H1 (cell line): Measurements from ENCODE around the gene FCHO1. TPM values are rescaled to one million over a fixed set of nuclear protein-coding genes. Genes with fewer than 3 reads are reported as not detected.

ENCODE experiments used
- CTCF ChIA-PET: fragments of 300-600 bp; sonication (Branson Sonifier 250); formaldehyde crosslinking; loops from one replicate; lab custom pipeline; 2021; ENCODE audit not compliant: partially characterized antibody; lab: Charles Lee
- POLR2A ChIA-PET: fragments of 300-600 bp; sonication (Branson Sonifier 250); formaldehyde crosslinking; loops from one replicate; lab custom pipeline; 2021; ENCODE audit warnings: inconsistent platforms; ENCODE audit not compliant: partially characterized antibody; lab: Charles Lee
- DNase-seq, 2 experiments: peaks; one replicate each; pipeline versions ENCODE4 v3.0.0 to v3.0.0-alpha.2; 2010 to 2022; ENCODE audit warnings: low spot score in 2 of 2, low read depth in 1 of 2, mixed read lengths in 1 of 2
- FAIRE-seq: peaks from 2 replicates; lab custom pipeline; 2011; peaks lifted over from hg19 to GRCh38; lab: Jason Lieb, UNC
- H2AFZ ChIP-seq: 2 replicates; pipeline ENCODE4 v1.8.1; 2012; ENCODE audit warnings: low read length, inconsistent platforms
- H2AK5ac ChIP-seq: 2 replicates; pipeline ENCODE4 v1.6.1; 2013; ENCODE audit warnings: low read depth, low read length
- H2BK120ac ChIP-seq: replicated peaks from 2 replicates; pipeline ENCODE3; 2013; ENCODE audit warnings: low read depth, low read length, inconsistent platforms
- H2BK12ac ChIP-seq: 2 replicates; pipeline ENCODE4 v1.6.1; 2013; ENCODE audit warnings: low read depth, low read length
- H2BK15ac ChIP-seq: 2 replicates; pipeline ENCODE4 v1.6.1; 2013; ENCODE audit warnings: low read length
- H2BK20ac ChIP-seq: 2 replicates; pipeline ENCODE4 v1.6.1; 2013; ENCODE audit warnings: low read length
- H2BK5ac ChIP-seq: 2 replicates; pipeline ENCODE4 v1.6.1; 2013; ENCODE audit warnings: low read depth, low read length
- H3K14ac ChIP-seq: 2 replicates; pipeline ENCODE4 v1.6.1; 2013; ENCODE audit warnings: inconsistent platforms; ENCODE audit not compliant: insufficient read length
- H3K18ac ChIP-seq: 2 replicates; pipeline ENCODE4 v1.6.1; 2013; ENCODE audit warnings: low read length; ENCODE audit errors: extremely low read depth
- H3K23ac ChIP-seq: 2 replicates; pipeline ENCODE4 v1.6.1; 2013; ENCODE audit warnings: inconsistent platforms; ENCODE audit not compliant: insufficient read length
- H3K23me2 ChIP-seq: 2 replicates; pipeline ENCODE4 v1.6.1; 2013; ENCODE audit warnings: low read depth, low read length
- H3K27ac ChIP-seq: 2 replicates; pipeline ENCODE4 v1.6.1; 2011; ENCODE audit warnings: low read depth, low read length, inconsistent platforms
- H3K27me3 ChIP-seq, 4 experiments: replicated peaks in 1 of 4; 1 replicate in 1 of 4; 2 replicates in 3 of 4; pipeline versions ENCODE4 v1.6.1 to v1.8.1; 2011 to 2013; ENCODE audit warnings: low read length in 3 of 4, mild to moderate bottlenecking in 3 of 4, inconsistent platforms in 2 of 4, mixed read lengths in 2 of 4, moderate library complexity in 1 of 4; ENCODE audit not compliant: control insufficient read depth in 3 of 4, insufficient read depth in 3 of 4; ENCODE audit errors: extremely low read depth in 1 of 4
- H3K36me3 ChIP-seq, 4 experiments: 2 replicates each; pipeline versions ENCODE4 v1.6.1 to v1.8.1; 2011 to 2013; ENCODE audit warnings: mild to moderate bottlenecking in 4 of 4, low read length in 3 of 4, moderate library complexity in 2 of 4, control low read depth in 1 of 4, inconsistent platforms in 1 of 4; ENCODE audit not compliant: insufficient read depth in 4 of 4, control insufficient read depth in 2 of 4
- H3K4ac ChIP-seq: replicated peaks from 2 replicates; pipeline ENCODE3; 2013; ENCODE audit warnings: low read length, low read depth, mixed read lengths, inconsistent platforms; ENCODE audit not compliant: insufficient read length
- H3K4me1 ChIP-seq, 4 experiments: replicated peaks in 1 of 4; 1 replicate in 1 of 4; 2 replicates in 3 of 4; pipeline versions ENCODE4 v1.6.1 to v1.8.1; 2011 to 2013; ENCODE audit warnings: low read length in 3 of 4, inconsistent platforms in 2 of 4, mixed read lengths in 1 of 4; ENCODE audit not compliant: insufficient read depth in 4 of 4, control insufficient read depth in 3 of 4
- H3K4me2 ChIP-seq, 2 experiments: 2 replicates each; pipeline versions ENCODE4 v1.6.1 to v1.8.1; 2011 to 2013; ENCODE audit warnings: low read depth in 2 of 2, low read length in 2 of 2, control low read depth in 1 of 2, inconsistent platforms in 1 of 2, mild to moderate bottlenecking in 1 of 2; ENCODE audit not compliant: insufficient read depth in 1 of 2
- H3K4me3 ChIP-seq, 4 experiments: fragments of 200-600, 300-600 bp in 1 of 4; sonication (generic), shearing (Covaris generic), sonication (Bioruptor Twin) in 1 of 4; 2 replicates each; pipeline versions ENCODE4 v1.5.1 to v1.8.1; 2011 to 2016; ENCODE audit warnings: low read length in 4 of 4, low read depth in 3 of 4, control low read depth in 2 of 4, inconsistent platforms in 2 of 4, mild to moderate bottlenecking in 2 of 4, mixed read lengths in 1 of 4, moderate library complexity in 1 of 4; ENCODE audit not compliant: insufficient read depth in 2 of 4; ENCODE audit errors: extremely low read depth in 1 of 4
- H3K56ac ChIP-seq: replicated peaks from 2 replicates; pipeline ENCODE3; 2013; ENCODE audit warnings: low read depth, mild to moderate bottlenecking, mixed read lengths, low read length, inconsistent platforms; ENCODE audit not compliant: insufficient read length
- H3K79me1 ChIP-seq: 2 replicates; pipeline ENCODE4 v1.6.1; 2013; ENCODE audit warnings: low read depth, low read length, control low read depth
- H3K79me2 ChIP-seq, 2 experiments: 2 replicates each; pipeline versions ENCODE4 v1.6.1 to v1.8.1; 2012 to 2013; ENCODE audit warnings: low read length in 2 of 2, mild to moderate bottlenecking in 2 of 2, inconsistent platforms in 1 of 2; ENCODE audit not compliant: insufficient read depth in 2 of 2, control insufficient read depth in 1 of 2
- H3K9ac ChIP-seq, 4 experiments: replicated peaks in 1 of 4; 1 replicate in 1 of 4; 2 replicates in 3 of 4; pipeline versions ENCODE4 v1.6.1 to v1.8.1; 2011 to 2013; ENCODE audit warnings: low read depth in 3 of 4, low read length in 3 of 4, control low read depth in 2 of 4, mild to moderate bottlenecking in 2 of 4, moderate library complexity in 2 of 4, inconsistent platforms in 1 of 4; ENCODE audit errors: extremely low read depth in 1 of 4
- H3K9me3 ChIP-seq, 2 experiments: 2 replicates each; pipeline versions ENCODE4 v1.6.1 to v1.8.1; 2012 to 2013; ENCODE audit warnings: mild to moderate bottlenecking in 2 of 2, moderate library complexity in 2 of 2, control low read depth in 1 of 2, inconsistent platforms in 1 of 2, low read depth in 1 of 2, low read length in 1 of 2, mixed read lengths in 1 of 2; ENCODE audit not compliant: insufficient read depth in 2 of 2
- H4K20me1 ChIP-seq, 2 experiments: replicated peaks in 1 of 2; 2 replicates each; pipeline versions ENCODE3 to v1.8.1; 2011 to 2013; ENCODE audit warnings: inconsistent platforms in 2 of 2, low read length in 2 of 2, mild to moderate bottlenecking in 1 of 2; ENCODE audit not compliant: insufficient read depth in 2 of 2, control insufficient read depth in 1 of 2
- H4K5ac ChIP-seq: 2 replicates; pipeline ENCODE4 v1.6.1; 2013; ENCODE audit warnings: low read length, low read depth, mixed read lengths, inconsistent platforms; ENCODE audit not compliant: insufficient read length
- H4K8ac ChIP-seq: 2 replicates; pipeline ENCODE4 v1.8.0; 2013; ENCODE audit warnings: mild to moderate bottlenecking, moderate library complexity, low read length, inconsistent platforms; ENCODE audit not compliant: insufficient read depth; ENCODE audit errors: extremely low read depth
- H4K91ac ChIP-seq: replicated peaks from 2 replicates; pipeline ENCODE3; 2013; ENCODE audit warnings: low read length, mixed read lengths, inconsistent platforms; ENCODE audit not compliant: insufficient read length
- BCL11A ChIP-seq, 2 experiments: IDR thresholded peaks; one replicate each; pipeline ENCODE4 v1.6.1; 2011; ENCODE audit warnings: low read depth in 2 of 2, low read length in 2 of 2, mild to moderate bottlenecking in 2 of 2
- EGR1 ChIP-seq: IDR thresholded peaks from 2 replicates; pipeline ENCODE4 v1.6.1; 2011; ENCODE audit warnings: low read depth, low read length, borderline replicate concordance
- HDAC6 ChIP-seq: IDR thresholded peaks from one replicate; pipeline ENCODE4 v1.7.1; 2012; ENCODE audit warnings: low read depth, mild to moderate bottlenecking, inconsistent platforms, low read length, moderate library complexity
- JUND ChIP-seq: IDR thresholded peaks from 2 replicates; pipeline ENCODE4 v1.6.1; 2011; ENCODE audit warnings: mild to moderate bottlenecking, improper control_type of control experiment, low read length
- KDM4A ChIP-seq: IDR thresholded peaks from one replicate; pipeline ENCODE4 v1.7.1; 2012; ENCODE audit warnings: low read depth, mild to moderate bottlenecking, moderate library complexity, low read length, inconsistent platforms; ENCODE audit not compliant: severe bottlenecking
- KDM5A ChIP-seq: fragments of 200-600 bp; IDR thresholded peaks from 2 replicates; pipeline ENCODE4 v1.7.1; 2012; ENCODE audit warnings: mild to moderate bottlenecking, low read length, inconsistent platforms, mixed read lengths
- NRF1 ChIP-seq: IDR thresholded peaks from 2 replicates; pipeline ENCODE4 v1.6.1; 2011; ENCODE audit warnings: mild to moderate bottlenecking, low read depth, low read length, improper control_type of control experiment
- RBBP5 ChIP-seq: IDR thresholded peaks from 2 replicates; pipeline ENCODE4 v1.7.1; 2012; ENCODE audit warnings: low read depth, mild to moderate bottlenecking, inconsistent platforms, low read length, moderate library complexity, borderline replicate concordance
- SIN3A ChIP-seq, 2 experiments: IDR thresholded peaks in 1 of 2; conservative IDR thresholded peaks in 1 of 2; 2 replicates each; pipeline ENCODE4 v1.6.1; 2011 to 2012; ENCODE audit warnings: low read length in 2 of 2, improper control_type of control experiment in 1 of 2, low read depth in 1 of 2, mild to moderate bottlenecking in 1 of 2
- SP1 ChIP-seq: IDR thresholded peaks from 2 replicates; pipeline ENCODE4 v1.6.1; 2011; ENCODE audit warnings: low read depth, low read length
- SP4 ChIP-seq: IDR thresholded peaks from 2 replicates; pipeline ENCODE4 v1.6.1; 2012; ENCODE audit warnings: low read length, inconsistent platforms
- WGBS, 2 experiments: shearing (Covaris generic) in 1 of 2; methylation state at CpG; one replicate each; pipeline versions ENCODE4 v1.1.6 to v1.1.7; 2013 to 2015; ENCODE audit warnings: low lambda C conversion rate in 2 of 2, mixed read lengths in 2 of 2, inconsistent platforms in 1 of 2, low coverage in 1 of 2, missing lambda C conversion rate in 1 of 2; ENCODE audit not compliant: insufficient replicate concordance in 2 of 2, insufficient coverage in 1 of 2, insufficient read length in 1 of 2; ENCODE audit errors: extremely low coverage in 1 of 2, missing lambda C conversion rate in 1 of 2; 5-methylcytosine and 5-hydroxymethylcytosine counted together
- polyA plus RNA-seq, 7 experiments: library from polyadenylated mRNA; depleted of rRNA in 3 of 7; stranded (reverse) in 5 of 7; unstranded in 2 of 7; fragments of >200 nt in 5 of 7; fragments of 200-250 nt in 2 of 7; gene quantifications; 1 replicate in 5 of 7; 2 replicates in 1 of 7; 4 replicates in 1 of 7; pipeline versions ENCODE4 v1.2.1 to v1.2.3, GENCODE V29; 2011 to 2013; ENCODE audit warnings: missing spikeins in 2 of 7, mixed read lengths in 2 of 7
- total RNA-seq: library from RNA; stranded (reverse); fragmentation: NEBNext Ultra II Directional; extraction: Animal tissue kit (Norgen Biotek cat#: 25700); gene quantifications from 2 replicates; pipeline ENCODE4 v1.2.1, GENCODE V29; 2021

Gene FCHO1
- total and polyA plus RNA-seq, 2 of the 8 experiments (the other 6 are each of a cell fraction or from before 2014, with no cell fraction given), result 13.0 to 25.9 TPM

- H3K9ac ChIP-seq, result no peak overlapping the region
- H2BK12ac ChIP-seq, result no peak overlapping the region
- no peak overlapping the region for H3K27ac ChIP-seq
- no peak overlapping the region for H2AFZ ChIP-seq
- no peak overlapping the region for H3K4ac ChIP-seq
- ChIA-PET CTCF (interaction anchor here (0.5 to 6.8 kb wide), 7 partner anchors 10 to 326 kb away, joined by 3 to 78 read pairs (median 4); no protein-coding TSS in a partner anchor), POLR2A (interaction anchor here (0.6 to 1.5 kb wide), 4 partner anchors 9 to 45 kb away, joined by 3 to 5 read pairs (median 4); no protein-coding TSS in a partner anchor)
- H4K20me1 ChIP-seq, result peaks cover 17 to 31% of the 10 kb centered on the region in 2 experiments
- 75% methylated on average over 8 of the region's 8 CpGs; no CpG with 5 or more reads in 1 of the 2 experiments for WGBS, 2 experiments
- no peak overlapping the region for H3K18ac ChIP-seq
- H3K4me1 ChIP-seq, result peaks cover 4 to 13% (median 6%) of the 10 kb centered on the region in 4 experiments
- H3K4me3 ChIP-seq, result no peak overlapping the region
- no peak overlapping the region for H4K91ac ChIP-seq
- H3K36me3 ChIP-seq, result peaks cover 8 to 28% (median 18%) of the 10 kb centered on the region in 4 experiments
- H2BK120ac ChIP-seq, result no peak overlapping the region
- H4K5ac ChIP-seq, result no peak overlapping the region
- no peak overlapping the region for H4K8ac ChIP-seq
- no peak overlapping the region for H2BK20ac ChIP-seq
- no peak overlapping the region for H2BK5ac ChIP-seq
- no peak overlapping the region for H3K23ac ChIP-seq
- no peaks in the 10 kb centered on the region for H3K27me3 ChIP-seq
- no peak overlapping the region for H3K14ac ChIP-seq
- H3K79me1 ChIP-seq, result peaks cover 14% of the 10 kb centered on the region; the same call in 1 of the 2 replicates
- FAIRE-seq (no peak), DNase-seq (no peak)
- H3K79me2 ChIP-seq, result peaks cover 17 to 32% of the 10 kb centered on the region in 2 experiments
- no peak for TF ChIP-seq KDM5A
- no peak for TF ChIP-seq EGR1
- no peak for TF ChIP-seq SP1
- no peak for TF ChIP-seq NRF1
- no peak for TF ChIP-seq SIN3A (conservative IDR thresholded peaks at IDR 0.05 in 1 of 2, IDR thresholded peaks at IDR 0.05 in 1 of 2; ENCODE audit: low read depth in 1 of 2, low read length in 2 of 2)
- TF ChIP-seq HDAC6, result no peak
- TF ChIP-seq JUND, result no peak
- TF ChIP-seq RBBP5, result no peak
- TF ChIP-seq KDM4A, result no peak
- TF ChIP-seq SP4, result no peak
- TF ChIP-seq BCL11A (IDR thresholded peaks at IDR 0.05; ENCODE audit: low read depth in 2 of 2, low read length in 2 of 2), result no peak
- no peaks in the 10 kb centered on the region for H3K9me3 ChIP-seq
- peaks cover 9% of the 10 kb centered on the region; the same call in 1 of the 2 replicates for H3K23me2 ChIP-seq
- H3K4me2 ChIP-seq, result no peak overlapping the region; a peak in 1 of 4 replicates
- H2BK15ac ChIP-seq, result no peak overlapping the region
- no peak overlapping the region for H2AK5ac ChIP-seq
- H3K56ac ChIP-seq, result no peak overlapping the region
These were observed 29.5 kb upstream of the FCHO1 start for GRCh38 chr19:17721821-17722220.
